Peyer's patch (tissue), 4 donors: Measurements from ENCODE around the gene BLCAP. TPM values are rescaled to one million over a fixed set of nuclear protein-coding genes. Genes with fewer than 3 reads are reported as not detected.
"Not testable (repeated sequence)": the region's sequence is repeated elsewhere in the genome, so short reads cannot be mapped to it uniquely, and the experiment has no call there.

Experiments
- DNase-seq, 3 donors: peaks; one replicate each; pipeline ENCODE4 v3.0.0-alpha.2; 2017 to 2019
- H3K27ac ChIP-seq, 4 donors: fragments of 200-600 bp; sonication (generic); one replicate each; pipeline ENCODE4 v1.5.1; 2016 to 2019
- H3K27me3 ChIP-seq, 2 donors: fragments of 200-600 bp; sonication (generic); one replicate each; pipeline ENCODE4 v1.5.1; 2019
- H3K36me3 ChIP-seq, 3 donors: fragments of 200-600 bp; sonication (generic); one replicate each; pipeline ENCODE4 v1.5.1; 2016 to 2019
- H3K4me1 ChIP-seq, 4 donors: fragments of 200-600 bp; sonication (generic); one replicate each; pipeline ENCODE4 v1.5.1; 2016 to 2019
- H3K4me3 ChIP-seq, 4 donors: fragments of 200-600 bp; sonication (generic); 1 replicate in 3 of 4; 2 replicates in 1 of 4; pipeline ENCODE4 v1.5.1; 2016 to 2019; ENCODE audit warnings: mild to moderate bottlenecking in 1 of 4
- H3K9me3 ChIP-seq, 4 donors: fragments of 200-600 bp; sonication (generic); one replicate each; pipeline ENCODE4 v1.5.1; 2016 to 2019; ENCODE audit warnings: mild to moderate bottlenecking in 1 of 4
- CTCF ChIP-seq, 6 experiments: fragments of 450-650 bp in 4 of 6; fragments of 200-600 bp in 2 of 6; sonication (generic) in 1 of 6; IDR thresholded peaks; one replicate each; pipeline ENCODE4 v1.5.1; 2017 to 2019; ENCODE audit warnings: antibody characterized with exemption in 6 of 6, mild to moderate bottlenecking in 3 of 6, moderate library complexity in 1 of 6
- POLR2A ChIP-seq, 2 donors: fragments of 450-650 bp; IDR thresholded peaks; one replicate each; pipeline ENCODE4 v1.5.1; 2017; ENCODE audit warnings: antibody characterized with exemption in 2 of 2, mild to moderate bottlenecking in 2 of 2, moderate library complexity in 2 of 2
- total RNA-seq, 4 donors: library from RNA; depleted of rRNA; stranded (reverse); fragments of >200 nt; gene quantifications; one replicate each; pipeline ENCODE4 v1.1.0, GENCODE V29; 2016

BLCAP gene
- total RNA-seq, 4 donors from 2014 or later: 44.6 to 129 (median 118) TPM

GRCh38 chr20:37474386-37474785, 53.3 kb downstream of the BLCAP start:
- no peaks in the 10 kb centered on the region for H3K9me3 ChIP-seq
- H3K27ac ChIP-seq: no peak overlapping the region
- no peaks in the 10 kb centered on the region for H3K36me3 ChIP-seq
- H3K4me3 ChIP-seq: no peak overlapping the region
- no peak for DNase-seq
- H3K27me3 ChIP-seq: no peaks in the 10 kb centered on the region
- no peaks in the 10 kb centered on the region for H3K4me1 ChIP-seq
- TF ChIP-seq POLR2A (IDR thresholded peaks at IDR 0.05): no peak

GRCh38 chr20:37473249-37474000, 54.3 kb downstream of the BLCAP start:
- H3K27ac ChIP-seq: no peak overlapping the region
- no peaks in the 10 kb centered on the region for H3K36me3 ChIP-seq
- TF ChIP-seq CTCF (IDR thresholded peaks at IDR 0.05) (no peak), POLR2A (IDR thresholded peaks at IDR 0.05) (no peak)
- no peaks in the 10 kb centered on the region for H3K9me3 ChIP-seq
- no peak overlapping the region for H3K4me3 ChIP-seq
- no peak for DNase-seq
- H3K27me3 ChIP-seq: no peaks in the 10 kb centered on the region
- no peaks in the 10 kb centered on the region for H3K4me1 ChIP-seq

GRCh38 chr20:37472435-37472834, 55.2 kb downstream of the BLCAP start:
- not testable (repeated sequence) for H3K27ac ChIP-seq, H3K4me3 ChIP-seq, H3K4me1 ChIP-seq, H3K36me3 ChIP-seq, DNase-seq, H3K9me3 ChIP-seq, H3K27me3 ChIP-seq

GRCh38 chr20:37471741-37472235, 55.9 kb downstream of the BLCAP start:
- DNase-seq: no peak
- no peak overlapping the region for H3K4me3 ChIP-seq
- H3K27ac ChIP-seq: no peak overlapping the region
- H3K27me3 ChIP-seq: no peaks in the 10 kb centered on the region
- TF ChIP-seq POLR2A (IDR thresholded peaks at IDR 0.05): no peak
- no peak for TF ChIP-seq CTCF (IDR thresholded peaks at IDR 0.05)
- no peaks in the 10 kb centered on the region for H3K36me3 ChIP-seq
- no peaks in the 10 kb centered on the region for H3K9me3 ChIP-seq
- H3K4me1 ChIP-seq: no peaks in the 10 kb centered on the region

- H3K9me3 ChIP-seq, H3K27ac ChIP-seq, H3K27me3 ChIP-seq, H3K4me1 ChIP-seq, H3K36me3 ChIP-seq, DNase-seq, H3K4me3 ChIP-seq: not testable (repeated sequence)
Measured at GRCh38 chr20:37470190-37470589, 57.5 kb downstream of the BLCAP start.

GRCh38 chr20:37469531-37469930, 58.1 kb downstream of the BLCAP start:
- no peaks in the 10 kb centered on the region for H3K36me3 ChIP-seq
- H3K27me3 ChIP-seq: no peaks in the 10 kb centered on the region
- H3K4me1 ChIP-seq: no peaks in the 10 kb centered on the region
- no peak overlapping the region for H3K4me3 ChIP-seq
- no peaks in the 10 kb centered on the region for H3K9me3 ChIP-seq
- no peak for DNase-seq
- TF ChIP-seq POLR2A (IDR thresholded peaks at IDR 0.05): no peak
- no peak for TF ChIP-seq CTCF (IDR thresholded peaks at IDR 0.05)
- no peak overlapping the region for H3K27ac ChIP-seq

GRCh38 chr20:37468886-37469285, 58.8 kb downstream of the BLCAP start:
- no peak overlapping the region for H3K4me3 ChIP-seq
- no peaks in the 10 kb centered on the region for H3K36me3 ChIP-seq
- no peak for DNase-seq
- H3K9me3 ChIP-seq: no peaks in the 10 kb centered on the region
- H3K4me1 ChIP-seq: no peaks in the 10 kb centered on the region
- no peaks in the 10 kb centered on the region for H3K27me3 ChIP-seq
- TF ChIP-seq CTCF (IDR thresholded peaks at IDR 0.05) (no peak), POLR2A (IDR thresholded peaks at IDR 0.05) (no peak)
- H3K27ac ChIP-seq: no peak overlapping the region

Other genes with a start within 250 kb of the BLCAP start
- gene MANBAL, start 238.2 kb downstream of the BLCAP start, total RNA-seq: 10 to 100 TPM; 19.8 to 31.4 (median 24.8) TPM
- gene SRC, start 181.7 kb downstream of the BLCAP start, total RNA-seq: 100 to 1,000 TPM in 3 of 4 donors, 10 to 100 TPM in 1; 85.8 to 187 (median 146) TPM
- gene NNAT, start 6.6 kb downstream of the BLCAP start, total RNA-seq: not detected
- 10 to 100 TPM; 16.3 to 30.2 (median 23.6) TPM for gene CTNNBL1, start 166.2 kb upstream of the BLCAP start, total RNA-seq